A673 (cell line): ENCODE measurements around the gene RMDN3. TPM values are rescaled to one million over a fixed set of nuclear protein-coding genes. Genes with fewer than 3 reads are reported as not detected.

Source experiments
- Bru-seq: library from RNA; stranded (reverse); fragments of 400-500 nt; gene quantifications from one replicate; lab custom pipeline; 2021; lab: Mats Ljungman, UMichigan
- BruChase-seq, 2 experiments: library from RNA; stranded (reverse); fragments of 400-500 nt; gene quantifications; one replicate each; lab custom pipeline; 2021; lab: Mats Ljungman, UMichigan
- BruUV-seq: library from RNA; stranded (reverse); fragments of 400-500 nt; replicated peaks from 2 replicates; lab custom pipeline; 2021; lab: Mats Ljungman, UMichigan
- CTCF ChIA-PET: fragments of 300-600 bp; sonication (Branson Sonifier 250); formaldehyde crosslinking; loops from one replicate; lab custom pipeline; 2022; ENCODE audit warnings: antibody characterized with exemption; lab: Charles Lee
- POLR2A ChIA-PET: fragments of 300-600 bp; sonication (Branson Sonifier 250); formaldehyde crosslinking; loops from one replicate; lab custom pipeline; 2022; ENCODE audit warnings: antibody characterized with exemption; ENCODE audit not compliant: low non-redundant PET; lab: Charles Lee
- DNase-seq: peaks from one replicate; pipeline ENCODE4 v3.0.0-alpha.2; 2015; ENCODE audit warnings: low spot score
- H3K27ac ChIP-seq: fragments of 200-600 bp; sonication (generic); 2 replicates; pipeline ENCODE4 v1.5.1; 2016; ENCODE audit warnings: mixed run types, low read depth, mild to moderate bottlenecking, mixed read lengths, antibody characterized with exemption, low read length; ENCODE audit not compliant: poor library complexity, severe bottlenecking
- H3K27me3 ChIP-seq: fragments of 200-600 bp; sonication (generic); replicated peaks from 2 replicates; pipeline ENCODE4 v1.6.1; 2017; ENCODE audit warnings: mixed run types, low read depth, mild to moderate bottlenecking, mixed read lengths, antibody characterized with exemption, low read length; ENCODE audit not compliant: insufficient read depth, poor library complexity
- H3K36me3 ChIP-seq: fragments of 200-600 bp; sonication (generic); 2 replicates; pipeline ENCODE4 v1.6.1; 2016; ENCODE audit warnings: mixed run types, mild to moderate bottlenecking, mixed read lengths, antibody characterized with exemption, low read length; ENCODE audit not compliant: insufficient read depth, poor library complexity, severe bottlenecking
- H3K4me1 ChIP-seq: fragments of 200-600 bp; sonication (generic); 2 replicates; pipeline ENCODE4 v1.6.1; 2017; ENCODE audit warnings: mixed run types, mild to moderate bottlenecking, mixed read lengths, antibody characterized with exemption, low read length; ENCODE audit not compliant: insufficient read depth, poor library complexity, severe bottlenecking
- H3K4me3 ChIP-seq: fragments of 200-600 bp; sonication (generic); 2 replicates; pipeline ENCODE4 v1.5.1; 2016; ENCODE audit warnings: low read depth, mixed run types, mild to moderate bottlenecking, mixed read lengths, low read length; ENCODE audit not compliant: poor library complexity, severe bottlenecking
- H3K9me3 ChIP-seq: fragments of 200-600 bp; sonication (generic); 2 replicates; pipeline ENCODE4 v1.6.1; 2016; ENCODE audit warnings: mixed run types, low read depth, mild to moderate bottlenecking, mixed read lengths, antibody characterized with exemption, low read length; ENCODE audit not compliant: poor library complexity, severe bottlenecking
- CTCF ChIP-seq: fragments of 300-800, 200-600 bp; sonication (generic); conservative IDR thresholded peaks from 2 replicates; pipeline ENCODE4 v1.5.1; 2017; ENCODE audit warnings: low read depth, mild to moderate bottlenecking, antibody characterized with exemption, low read length, moderate library complexity, mixed read lengths
- EZH2 ChIP-seq: fragments of 200-600 bp; sonication (generic); IDR thresholded peaks from 2 replicates; pipeline ENCODE4 v1.6.1; 2017; ENCODE audit warnings: borderline replicate concordance, low read depth, mild to moderate bottlenecking, mixed read lengths, antibody characterized with exemption, low read length; ENCODE audit not compliant: poor library complexity, severe bottlenecking
- intact Hi-C: fragments of 100-400 bp; cut with micrococcal nuclease; formaldehyde crosslinking; loops from one replicate; pipeline ENCODE4 v1.10.0; 2022; ENCODE audit not compliant: unreplicated experiment
- long read RNA-seq: library from polyadenylated mRNA; stranded (forward); transcript quantifications from one replicate; pipeline ENCODE4 v2.0.0, GENCODE V29; 2022
- total RNA-seq: library from RNA; stranded (reverse); gene quantifications from 2 replicates; pipeline ENCODE4 v1.2.3, GENCODE V29; 2021

RMDN3 gene
- total RNA-seq, result 50.8 and 50.9 TPM in 2 replicates
- Bru-seq, nascent RNA, result percentile 69 among the genes with signal in this experiment
- percentile 85 among the genes with signal in this experiment for BruChase-seq, experiment 1, labeled RNA remaining after a 2-hour chase
- BruChase-seq, experiment 2, labeled RNA remaining after a 6-hour chase, result percentile 83 among the genes with signal in this experiment
- long read RNA-seq, transcript RMDN3-202 (13 exons, 2,251 nt), result major isoform, 76 of 137 reads
- long read RNA-seq, partial matches to known transcripts, result 11 of 137 reads
- long read RNA-seq, other reads (novel, unspliced or antisense), result 49 of 137 reads

DNA sequence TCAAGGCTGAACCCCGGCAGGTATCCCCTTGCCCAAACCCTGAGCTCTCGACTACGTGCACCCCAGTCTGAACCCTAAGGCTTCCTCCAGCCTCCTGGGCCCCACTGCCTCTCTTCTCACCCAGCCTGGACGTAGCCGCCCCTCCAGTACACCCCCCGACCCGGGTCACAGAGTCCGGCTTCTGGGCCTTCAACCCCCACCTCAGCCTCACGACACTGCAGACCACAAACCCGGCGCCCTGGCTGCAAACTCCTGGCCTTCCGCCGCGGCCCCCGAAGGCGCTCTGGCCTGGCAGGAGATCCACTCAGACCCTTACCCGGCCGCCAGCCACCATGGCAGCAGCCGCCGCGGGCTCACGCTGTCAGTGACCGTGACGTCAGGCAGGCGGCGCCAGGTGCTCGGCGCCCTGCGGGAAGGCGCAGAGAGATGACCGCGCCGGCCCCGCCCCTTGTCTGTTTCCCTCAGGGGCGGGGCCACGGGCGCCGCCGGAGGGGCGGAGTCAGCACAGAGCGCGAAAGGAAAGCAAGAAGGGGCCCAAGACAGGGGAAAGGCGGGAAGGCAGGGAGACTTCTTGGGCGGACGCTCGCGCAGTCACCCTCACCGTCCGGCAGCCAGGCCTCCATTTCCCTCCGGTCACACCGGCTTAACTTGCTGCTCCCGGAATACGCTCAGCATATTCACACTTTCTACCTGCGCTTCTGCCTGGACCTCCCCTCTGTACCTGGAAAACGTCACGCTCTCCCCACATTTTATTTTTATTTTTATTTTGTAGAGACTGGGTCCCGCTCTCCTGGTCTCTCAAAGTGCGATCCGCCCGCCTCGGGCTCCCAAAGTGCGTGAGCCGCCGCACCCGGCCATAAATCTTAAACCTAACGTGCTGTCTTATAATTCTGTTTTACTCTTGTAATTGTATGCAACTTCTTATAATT, at the start of gene RMDN3:
RMDN3 (minus strand) TSS at position 372 of the 929 bp plus-strand sequence. CDS start 471 bp downstream, outside the sequence.
- DNase-seq, result peak; percentile 97
- Histone ChIP-seq H3K4me3 (peak within 1 kb of the TSS; percentile 99), H3K4me1 (peaks cover 23% of the 10 kb centered on the region), H3K27ac (peak within 1 kb of the TSS; percentile 95), H3K9me3 (no peaks in the 10 kb centered on the region), H3K27me3 (no peaks in the 10 kb centered on the region), H3K36me3 (peaks cover 21% of the 10 kb centered on the region)
- TSS peak; percentile 100 for BruUV-seq
- POLR2A ChIA-PET, result interaction anchor here (0.7 kb wide), 1 partner anchor 8 kb away, joined by 3 read pairs; no protein-coding TSS in a partner anchor
- intact Hi-C loops, result no loop called here
- CTCF ChIA-PET, result no interaction called here
- no peak for TF ChIP-seq EZH2
- no peak for TF ChIP-seq CTCF

- no peak overlapping the region for H3K4me3 ChIP-seq
- no peak for TF ChIP-seq CTCF
- no peak for TF ChIP-seq EZH2
- H3K36me3 ChIP-seq, result no peaks in the 10 kb centered on the region
- H3K9me3 ChIP-seq, result no peaks in the 10 kb centered on the region
- intact Hi-C loops, result no loop called here
- ChIA-PET POLR2A (no interaction called here), CTCF (no interaction called here)
- H3K4me1 ChIP-seq, result peaks cover 6% of the 10 kb centered on the region
- no TSS peak for BruUV-seq
- no peak for DNase-seq
- H3K27me3 ChIP-seq, result no peaks in the 10 kb centered on the region
- H3K27ac ChIP-seq, result no peak overlapping the region
These were observed 48.6 kb upstream of the RMDN3 start for GRCh38 chr15:40803688-40804087.

DNA sequence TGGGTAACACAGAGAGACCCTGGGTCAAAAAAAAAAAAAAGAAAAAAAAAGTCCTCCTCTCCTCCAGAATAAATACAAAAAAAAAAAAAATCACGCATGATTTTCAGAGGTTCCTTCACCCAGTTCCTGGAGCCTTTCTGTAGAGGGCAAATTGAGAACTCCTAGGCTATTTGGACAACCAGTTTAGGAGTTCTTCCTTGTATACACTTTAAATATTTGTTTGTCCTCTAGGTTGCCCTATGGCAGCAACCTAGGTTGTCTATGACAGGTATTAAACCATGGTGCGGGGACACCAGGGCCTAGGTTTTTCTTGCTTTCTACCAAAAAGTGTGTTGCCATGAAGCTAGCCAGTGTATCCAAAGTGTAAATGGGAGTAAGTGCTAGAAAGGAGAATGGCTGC, 48.0 kb upstream of the RMDN3 start:
- H3K27me3 ChIP-seq, result no peaks in the 10 kb centered on the region
- H3K27ac ChIP-seq, result no peak overlapping the region
- POLR2A ChIA-PET, result no interaction called here
- no TSS peak for BruUV-seq
- H3K4me1 ChIP-seq, result peaks cover 6% of the 10 kb centered on the region
- DNase-seq, result no peak
- H3K9me3 ChIP-seq, result no peaks in the 10 kb centered on the region
- CTCF ChIA-PET, result no interaction called here
- TF ChIP-seq EZH2, result no peak
- TF ChIP-seq CTCF, result no peak
- H3K36me3 ChIP-seq, result no peaks in the 10 kb centered on the region
- H3K4me3 ChIP-seq, result no peak overlapping the region
- intact Hi-C loops, result no loop called here
